Measurements from ENCODE around the gene MRPS6.
A peak's percentile ranks its signal among the peaks of the same experiment; 100 is the strongest.

MRPS6 gene

GRCh38 chr21:34071683-34072082, 1.7 kb upstream of the MRPS6 start:
- DNase-seq (ENCODE audit: low read depth): no peak
- no peak for TF ChIP-seq CTCF (IDR thresholded peaks at IDR 0.05; ENCODE audit: low read depth, low read length, missing control alignments)
- no peak overlapping the region for H3K4me3 ChIP-seq (ENCODE audit: low read depth, low read length)

- TF ChIP-seq CTCF (IDR thresholded peaks at IDR 0.05; ENCODE audit: low read depth, low read length, missing control alignments): no peak
- peak overlapping the region; percentile 80 for H3K4me3 ChIP-seq (ENCODE audit: low read depth, low read length)
- DNase-seq (ENCODE audit: low read depth): no peak
These were observed 990 bp upstream of the MRPS6 start for GRCh38 chr21:34072145-34073031.

GRCh38 chr21:34073749-34074282, 438 bp downstream of the MRPS6 start:
- TF ChIP-seq CTCF (IDR thresholded peaks at IDR 0.05; ENCODE audit: low read depth, low read length, missing control alignments): no peak
- H3K4me3 ChIP-seq (ENCODE audit: low read depth, low read length): peak overlapping the region; percentile 80
- no peak for DNase-seq (ENCODE audit: low read depth)

- DNase-seq (ENCODE audit: low read depth): no peak
- H3K4me3 ChIP-seq (ENCODE audit: low read depth, low read length): peak overlapping the region; percentile 80
- TF ChIP-seq CTCF (IDR thresholded peaks at IDR 0.05; ENCODE audit: low read depth, low read length, missing control alignments): no peak
These were observed 1.1 kb downstream of the MRPS6 start for GRCh38 chr21:34074283-34075090.

- no peak for DNase-seq (ENCODE audit: low read depth)
- TF ChIP-seq CTCF (IDR thresholded peaks at IDR 0.05; ENCODE audit: low read depth, low read length, missing control alignments): no peak
- peak overlapping the region; percentile 80 for H3K4me3 ChIP-seq (ENCODE audit: low read depth, low read length)
These were observed 1.7 kb downstream of the MRPS6 start for GRCh38 chr21:34075091-34075425.

GRCh38 chr21:34075760-34076660, 2.6 kb downstream of the MRPS6 start:
- no peak for DNase-seq (ENCODE audit: low read depth)
- peak overlapping the region; percentile 80; the same call in 1 of the 2 replicates for H3K4me3 ChIP-seq (ENCODE audit: low read depth, low read length)
- no peak for TF ChIP-seq CTCF (IDR thresholded peaks at IDR 0.05; ENCODE audit: low read depth, low read length, missing control alignments)

All from GM12864 (cell line).